HL-60 (cell line): ENCODE results near the gene NLGN1.
"Not testable (repeated sequence)": the region's sequence is repeated elsewhere in the genome, so short reads cannot be mapped to it uniquely, and the experiment has no call there.

Experiments used
- DNase-seq, 2 experiments: peaks; one replicate each; pipeline ENCODE4 v3.0.0-alpha.2; 2010 to 2020; ENCODE audit warnings: low read depth in 1 of 2, low spot score in 1 of 2
- H3K27ac ChIP-seq: fragments of 250-450 bp; sonication (Bioruptor Pico); replicated peaks from 2 replicates; pipeline ENCODE4 v1.5.1; 2020; ENCODE audit warnings: mild to moderate bottlenecking, moderate library complexity
- H3K27me3 ChIP-seq: fragments of 250-450 bp; sonication (Bioruptor Pico); 2 replicates; pipeline ENCODE4 v1.5.1; 2021; ENCODE audit warnings: mild to moderate bottlenecking, moderate library complexity; ENCODE audit not compliant: insufficient read depth, poor library complexity, severe bottlenecking
- H3K4me3 ChIP-seq: replicated peaks from 2 replicates; pipeline ENCODE4 v1.5.1; 2011; ENCODE audit warnings: mild to moderate bottlenecking, control low read depth, low read length; ENCODE audit not compliant: insufficient read depth
- GABPA ChIP-seq: IDR thresholded peaks from 2 replicates; pipeline ENCODE4 v1.6.1; 2012; ENCODE audit warnings: low read depth
- POLR2AphosphoS5 ChIP-seq: IDR thresholded peaks from 2 replicates; pipeline ENCODE4 v1.6.1; 2012; ENCODE audit warnings: low read depth
- REST ChIP-seq: IDR thresholded peaks from 2 replicates; pipeline ENCODE4 v1.6.1; 2012; ENCODE audit warnings: low read depth; ENCODE audit not compliant: insufficient replicate concordance
- SPI1 ChIP-seq: IDR thresholded peaks from 2 replicates; pipeline ENCODE4 v1.6.1; 2012; ENCODE audit warnings: low read depth, mild to moderate bottlenecking, borderline replicate concordance
- long read RNA-seq: library from polyadenylated mRNA; unstranded; transcript quantifications from one replicate; pipeline ENCODE4 v2.0.0, GENCODE V29; 2020
- TF ChIP-seq, protein P1 (sequence below): IDR thresholded peaks from one replicate; pipeline ENCODE4 v1.5.1; 2011; ENCODE audit warnings: low read length, control low read depth, inconsistent platforms; ENCODE audit not compliant: insufficient read depth

The NLGN1 gene
- long read RNA-seq, partial matches to known transcripts, result 0 of 1 reads
- long read RNA-seq, other reads (novel, unspliced or antisense), result 1 of 1 reads

GRCh38 chr3:173397161-173398110, at the start of gene NLGN1:
Gene NLGN1, plus strand, starts transcription at chr3:173397744.
- Histone ChIP-seq H3K4me3 (no peak within 1 kb of the TSS), H3K27me3 (peaks cover 50% of the 10 kb centered on the region), H3K27ac (no peak within 1 kb of the TSS)
- TF ChIP-seq SPI1 (no peak), REST (no peak), GABPA (no peak), POLR2AphosphoS5 (no peak)
- TF ChIP-seq, protein P1, sequence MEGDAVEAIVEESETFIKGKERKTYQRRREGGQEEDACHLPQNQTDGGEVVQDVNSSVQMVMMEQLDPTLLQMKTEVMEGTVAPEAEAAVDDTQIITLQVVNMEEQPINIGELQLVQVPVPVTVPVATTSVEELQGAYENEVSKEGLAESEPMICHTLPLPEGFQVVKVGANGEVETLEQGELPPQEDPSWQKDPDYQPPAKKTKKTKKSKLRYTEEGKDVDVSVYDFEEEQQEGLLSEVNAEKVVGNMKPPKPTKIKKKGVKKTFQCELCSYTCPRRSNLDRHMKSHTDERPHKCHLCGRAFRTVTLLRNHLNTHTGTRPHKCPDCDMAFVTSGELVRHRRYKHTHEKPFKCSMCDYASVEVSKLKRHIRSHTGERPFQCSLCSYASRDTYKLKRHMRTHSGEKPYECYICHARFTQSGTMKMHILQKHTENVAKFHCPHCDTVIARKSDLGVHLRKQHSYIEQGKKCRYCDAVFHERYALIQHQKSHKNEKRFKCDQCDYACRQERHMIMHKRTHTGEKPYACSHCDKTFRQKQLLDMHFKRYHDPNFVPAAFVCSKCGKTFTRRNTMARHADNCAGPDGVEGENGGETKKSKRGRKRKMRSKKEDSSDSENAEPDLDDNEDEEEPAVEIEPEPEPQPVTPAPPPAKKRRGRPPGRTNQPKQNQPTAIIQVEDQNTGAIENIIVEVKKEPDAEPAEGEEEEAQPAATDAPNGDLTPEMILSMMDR, result no peak
- peak in 1 of 2 experiments; percentile 4 for DNase-seq

- Histone ChIP-seq H3K27ac (no peak overlapping the region), H3K27me3 (no peaks in the 10 kb centered on the region), H3K4me3 (no peak overlapping the region)
- no peak for DNase-seq
- TF ChIP-seq REST (no peak), SPI1 (no peak), POLR2AphosphoS5 (no peak), GABPA (no peak)
- TF ChIP-seq, protein P1, result no peak
Observed at GRCh38 chr3:173351886-173352285, 45.7 kb upstream of the NLGN1 start.

- H3K27me3 ChIP-seq, H3K27ac ChIP-seq, H3K4me3 ChIP-seq, DNase-seq: not testable (repeated sequence)
Observed at GRCh38 chr3:173353137-173353536, 44.4 kb upstream of the NLGN1 start.

DNA sequence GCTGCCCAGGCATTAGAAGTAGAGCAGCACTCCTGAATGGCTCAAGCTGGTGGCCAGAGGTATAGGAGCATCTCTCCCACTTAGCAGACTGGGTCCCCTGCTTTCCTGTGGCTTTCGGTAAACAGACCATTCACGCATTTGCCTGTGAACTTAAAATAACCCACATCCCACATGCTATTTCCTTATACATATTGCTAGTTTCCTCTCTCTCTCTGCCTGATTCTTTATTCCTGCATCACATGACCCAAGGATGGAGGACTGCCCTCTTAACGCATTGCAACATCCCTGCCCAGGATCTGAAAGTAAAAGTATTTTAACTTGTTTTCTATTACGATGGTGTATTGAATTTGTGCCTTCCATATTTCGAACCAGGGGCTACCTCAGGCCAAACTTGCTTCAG, 43.4 kb upstream of the NLGN1 start:
- Histone ChIP-seq H3K4me3 (no peak overlapping the region), H3K27ac (no peak overlapping the region), H3K27me3 (no peaks in the 10 kb centered on the region)
- TF ChIP-seq GABPA, result no peak
- TF ChIP-seq SPI1, result no peak
- TF ChIP-seq REST, result no peak
- DNase-seq, result no peak
